Forelimb muscle (tissue), 1 donor: ENCODE measurements around the gene COL24A1. TPM values are rescaled to one million over a fixed set of nuclear protein-coding genes. Genes with fewer than 3 reads are reported as not detected.

Experiments used
- DNase-seq: peaks from one replicate; pipeline ENCODE4 v3.0.0-alpha.2; 2013; ENCODE audit warnings: low read depth
- polyA plus RNA-seq: library from polyadenylated mRNA; unstranded; fragments of 120-200 nt; gene quantifications from one replicate; pipeline ENCODE4 v1.2.1, GENCODE V29; 2013; ENCODE audit not compliant: insufficient read length

The COL24A1 gene
- polyA plus RNA-seq, 1 donor: 5.5 TPM

- no peak for DNase-seq
Measured at GRCh38 chr1:85689775-85690404, 466.7 kb downstream of the COL24A1 start.

GRCh38 chr1:85683292-85684025 is 473.1 kb downstream of the COL24A1 start:
- DNase-seq: no peak

DNA sequence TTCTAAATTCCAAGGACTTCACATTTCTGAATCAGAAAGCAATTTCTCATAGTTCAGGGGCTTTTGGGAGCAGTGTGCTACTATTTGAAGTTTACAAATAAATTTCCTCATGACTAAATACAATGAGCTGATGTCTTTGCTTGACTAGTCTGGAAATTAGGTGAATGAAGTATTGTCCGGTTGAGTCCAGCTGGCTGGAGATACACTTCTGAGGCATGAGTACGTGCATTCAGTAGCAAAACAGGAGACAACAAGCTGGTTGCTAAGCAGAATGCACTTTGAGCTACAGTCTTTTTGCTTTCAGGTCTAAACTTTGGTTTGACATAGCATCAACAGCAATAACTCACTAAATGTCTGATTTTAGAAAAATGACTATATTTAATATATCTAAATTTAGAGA is 475.5 kb downstream of the COL24A1 start:
- DNase-seq: peak; percentile 39

Other genes starting within 250 kb of the COL24A1 start
- gene ODF2L, start 239.6 kb upstream of the COL24A1 start, polyA plus RNA-seq: 18.9 TPM